Tibial nerve (tissue), 4 donors: Measurements from ENCODE around the gene PECR. TPM values are rescaled to one million over a fixed set of nuclear protein-coding genes. Genes with fewer than 3 reads are reported as not detected.

Source experiments
- DNase-seq, 2 donors: peaks; one replicate each; pipeline ENCODE4 v3.0.0-alpha.2; 2019; ENCODE audit warnings: low spot score in 2 of 2
- H3K27ac ChIP-seq, 4 donors: fragments of 200-600 bp; sonication (generic) in 3 of 4; one replicate each; pipeline ENCODE4 v1.5.1; 2017 to 2019; ENCODE audit warnings: mild to moderate bottlenecking in 1 of 4
- H3K27me3 ChIP-seq, 2 donors: fragments of 200-600 bp; sonication (generic) in 1 of 2; one replicate each; pipeline versions ENCODE4 v1.5.1 to v1.6.0; 2017 to 2019
- H3K36me3 ChIP-seq, 3 donors: fragments of 200-600 bp; sonication (generic); one replicate each; pipeline ENCODE4 v1.5.1; 2018 to 2019
- H3K4me1 ChIP-seq, 4 donors: fragments of 200-600 bp; sonication (generic) in 3 of 4; one replicate each; pipeline ENCODE4 v1.5.1; 2017 to 2019
- H3K4me3 ChIP-seq, 4 donors: fragments of 200-600 bp; sonication (generic) in 3 of 4; one replicate each; pipeline ENCODE4 v1.5.1; 2017 to 2019; ENCODE audit warnings: mild to moderate bottlenecking in 1 of 4, moderate library complexity in 1 of 4
- H3K9me3 ChIP-seq, 4 donors: fragments of 200-600 bp; sonication (generic) in 3 of 4; one replicate each; pipeline ENCODE4 v1.5.1; 2017 to 2019
- CTCF ChIP-seq, 5 experiments: fragments of 200-600 bp in 3 of 5; fragments of 450-650 bp in 2 of 5; sonication (generic) in 3 of 5; IDR thresholded peaks; one replicate each; pipeline ENCODE4 v1.5.1; 2016 to 2019; ENCODE audit warnings: antibody characterized with exemption in 5 of 5, mild to moderate bottlenecking in 3 of 5, moderate library complexity in 2 of 5
- EP300 ChIP-seq, 2 donors: sonication (generic); formaldehyde crosslinking; IDR thresholded peaks; one replicate each; pipeline ENCODE4 v1.6.1; 2017; ENCODE audit warnings: antibody characterized with exemption in 2 of 2, mild to moderate bottlenecking in 1 of 2
- POLR2A ChIP-seq, 2 donors: fragments of 450-650 bp; IDR thresholded peaks; one replicate each; pipeline ENCODE4 v1.6.1; 2017; ENCODE audit warnings: antibody characterized with exemption in 2 of 2, mild to moderate bottlenecking in 2 of 2, moderate library complexity in 2 of 2
- WGBS, 2 donors: methylation state at CpG; one replicate each; pipeline ENCODE4 v1.1.5; 2018; 5-methylcytosine and 5-hydroxymethylcytosine counted together
- total RNA-seq, 4 donors: library from RNA; depleted of rRNA; stranded (reverse); fragments of >200 nt; gene quantifications; one replicate each; pipeline ENCODE4 v1.1.0, GENCODE V29; 2016

Gene PECR
- total RNA-seq, 4 donors from 2014 or later, result 12.7 to 18.8 (median 16.0) TPM

- 94 to 95% methylated on average over 3 of the region's 3 CpGs for WGBS, 2 donors
- Histone ChIP-seq H3K9me3 (no peaks in the 10 kb centered on the region), H3K4me3 (no peak overlapping the region), H3K27me3 (no peaks in the 10 kb centered on the region), H3K4me1 (peaks cover 0 to 6% (median 0%) of the 10 kb centered on the region in 4 donors), H3K36me3 (peaks cover 0 to 35% (median 0%) of the 10 kb centered on the region in 3 donors), H3K27ac (no peak overlapping the region)
- DNase-seq, result no peak
- TF ChIP-seq POLR2A (IDR thresholded peaks at IDR 0.05) (no peak), CTCF (IDR thresholded peaks at IDR 0.05) (no peak), EP300 (IDR thresholded peaks at IDR 0.05) (no peak)
These were observed 48.2 kb downstream of the PECR start for GRCh38 chr2:216033403-216033802.

- H3K36me3 ChIP-seq, result peaks cover 0 to 28% (median 0%) of the 10 kb centered on the region in 3 donors
- no peak for TF ChIP-seq EP300 (IDR thresholded peaks at IDR 0.05)
- H3K27ac ChIP-seq, result peak overlapping the region in 1 of 4 donors; percentile 21
- peaks cover 0 to 6% (median 0%) of the 10 kb centered on the region in 4 donors for H3K4me1 ChIP-seq
- no peak for DNase-seq
- H3K4me3 ChIP-seq, result no peak overlapping the region
- no peaks in the 10 kb centered on the region for H3K9me3 ChIP-seq
- WGBS, 2 donors, result 77 to 100% methylated on average over 1 of the region's 1 CpG
- H3K27me3 ChIP-seq, result no peaks in the 10 kb centered on the region
These were observed 49.5 kb downstream of the PECR start for GRCh38 chr2:216031960-216032689.

DNA sequence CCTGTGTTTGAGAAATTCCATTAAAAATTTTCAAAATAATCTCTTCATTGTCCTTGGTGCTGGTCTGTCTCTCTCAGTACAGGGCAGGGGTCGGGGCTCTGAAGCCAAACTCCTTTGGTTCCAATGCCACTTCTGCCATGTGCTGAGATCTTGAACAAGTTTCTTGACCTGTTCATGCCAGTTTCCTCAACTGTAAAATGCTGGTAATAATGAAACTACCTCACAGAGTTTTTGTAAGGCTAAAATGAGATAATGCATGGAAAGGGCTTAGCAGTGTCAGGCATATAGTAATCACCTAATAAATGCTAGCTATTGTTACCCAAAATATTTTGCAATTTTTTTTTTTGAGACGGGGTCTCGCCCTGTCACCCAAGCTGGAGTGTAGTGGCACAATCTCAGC is 51.4 kb downstream of the PECR start:
- no peaks in the 10 kb centered on the region for H3K9me3 ChIP-seq
- H3K36me3 ChIP-seq, result peaks cover 0 to 12% (median 0%) of the 10 kb centered on the region in 3 donors
- no peak overlapping the region for H3K4me3 ChIP-seq
- H3K27me3 ChIP-seq, result no peaks in the 10 kb centered on the region
- no peak overlapping the region for H3K27ac ChIP-seq
- peaks cover 0 to 6% (median 0%) of the 10 kb centered on the region in 4 donors for H3K4me1 ChIP-seq
- 96 to 97% methylated on average over 3 of the region's 3 CpGs for WGBS, 2 donors
- DNase-seq, result no peak
- no peak for TF ChIP-seq EP300 (IDR thresholded peaks at IDR 0.05)
- TF ChIP-seq CTCF (IDR thresholded peaks at IDR 0.05), result no peak
- no peak for TF ChIP-seq POLR2A (IDR thresholded peaks at IDR 0.05)

DNA sequence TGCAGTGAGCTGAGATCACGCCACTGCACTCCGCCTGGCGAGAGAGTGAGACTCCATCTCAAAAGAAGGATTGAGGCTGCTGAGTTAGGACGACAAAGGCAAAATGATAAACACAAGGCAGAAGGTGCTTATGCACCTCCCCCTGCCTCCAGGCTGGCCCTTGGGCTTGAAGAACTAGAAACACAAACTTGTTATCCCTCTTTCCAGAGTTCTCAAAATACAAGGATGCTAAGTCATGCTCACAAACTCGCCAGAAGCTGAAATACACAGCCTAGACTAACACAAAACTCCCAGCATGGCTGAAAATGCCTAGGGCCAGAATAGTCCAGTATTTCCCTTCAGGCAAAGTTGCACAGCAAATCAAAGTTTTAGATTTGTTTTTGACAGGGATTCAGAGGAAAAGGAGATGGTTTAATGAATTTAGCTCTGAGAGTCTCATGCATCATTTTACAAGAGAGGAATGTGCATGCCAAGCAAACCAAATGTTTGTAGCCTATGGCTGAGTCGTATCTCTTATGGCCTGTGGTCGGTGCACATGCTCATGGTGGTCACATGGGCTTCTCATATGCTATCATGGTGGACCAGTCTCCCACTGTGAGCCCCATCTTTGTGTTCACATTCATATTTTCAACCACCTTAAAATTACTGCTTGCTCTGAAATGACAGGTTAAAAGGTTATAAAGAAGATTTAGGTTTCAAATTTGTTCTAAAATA is 52.0 kb downstream of the PECR start:
- no peaks in the 10 kb centered on the region for H3K9me3 ChIP-seq
- peaks cover 0 to 6% (median 0%) of the 10 kb centered on the region in 4 donors for H3K4me1 ChIP-seq
- H3K36me3 ChIP-seq, result peaks cover 0 to 12% (median 0%) of the 10 kb centered on the region in 3 donors
- DNase-seq, result no peak
- 90 to 94% methylated on average over 7 of the region's 7 CpGs for WGBS, 2 donors
- TF ChIP-seq CTCF (IDR thresholded peaks at IDR 0.05) (no peak), POLR2A (IDR thresholded peaks at IDR 0.05) (no peak), EP300 (IDR thresholded peaks at IDR 0.05) (no peak)
- no peak overlapping the region for H3K4me3 ChIP-seq
- no peaks in the 10 kb centered on the region for H3K27me3 ChIP-seq
- H3K27ac ChIP-seq, result no peak overlapping the region

- no peaks in the 10 kb centered on the region for H3K27me3 ChIP-seq
- H3K4me3 ChIP-seq, result no peak overlapping the region
- H3K36me3 ChIP-seq, result peaks cover 0 to 17% (median 0%) of the 10 kb centered on the region in 3 donors
- no peaks in the 10 kb centered on the region for H3K4me1 ChIP-seq
- WGBS, 2 donors, result 94 to 97% methylated on average over 7 of the region's 7 CpGs
- no peaks in the 10 kb centered on the region for H3K9me3 ChIP-seq
- TF ChIP-seq POLR2A (IDR thresholded peaks at IDR 0.05), result no peak
- no peak overlapping the region for H3K27ac ChIP-seq
- DNase-seq, result no peak
These were observed 56.8 kb downstream of the PECR start for GRCh38 chr2:216024779-216025336.
